GM21717 (cell line): Measurements from ENCODE around the gene OR7C1.
"Not testable (repeated sequence)": the region's sequence is repeated elsewhere in the genome, so short reads cannot be mapped to it uniquely, and the experiment has no call there.

Experiments used
- ATAC-seq: cut with Tn5 transposase; IDR thresholded peaks from one replicate; pipeline ENCODE4 v1.9.1; 2021; ENCODE audit warnings: mild to moderate bottlenecking, moderate library complexity; ENCODE audit not compliant: unreplicated experiment

Gene OR7C1

DNA sequence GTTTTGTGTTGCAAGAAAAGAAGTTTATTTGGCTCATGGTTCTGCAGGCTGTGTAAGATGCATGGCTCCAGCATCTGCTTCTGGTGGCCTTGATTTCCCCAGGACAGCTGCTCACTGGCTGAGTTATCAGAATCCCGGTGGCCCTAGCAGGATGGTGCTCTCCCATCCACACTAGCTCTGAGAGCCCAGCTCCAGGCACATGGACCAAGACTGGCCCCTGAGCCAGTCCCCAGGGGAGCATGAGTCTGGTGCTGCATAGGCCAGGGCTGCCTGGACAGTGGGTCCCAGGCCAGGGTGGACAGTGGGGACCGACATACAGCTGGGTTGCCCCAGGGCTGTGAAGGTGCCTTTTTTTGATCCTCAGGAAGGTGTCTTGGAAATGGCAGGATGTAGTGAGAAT is 67.0 kb downstream of the OR7C1 start:
- no peak for ATAC-seq

DNA sequence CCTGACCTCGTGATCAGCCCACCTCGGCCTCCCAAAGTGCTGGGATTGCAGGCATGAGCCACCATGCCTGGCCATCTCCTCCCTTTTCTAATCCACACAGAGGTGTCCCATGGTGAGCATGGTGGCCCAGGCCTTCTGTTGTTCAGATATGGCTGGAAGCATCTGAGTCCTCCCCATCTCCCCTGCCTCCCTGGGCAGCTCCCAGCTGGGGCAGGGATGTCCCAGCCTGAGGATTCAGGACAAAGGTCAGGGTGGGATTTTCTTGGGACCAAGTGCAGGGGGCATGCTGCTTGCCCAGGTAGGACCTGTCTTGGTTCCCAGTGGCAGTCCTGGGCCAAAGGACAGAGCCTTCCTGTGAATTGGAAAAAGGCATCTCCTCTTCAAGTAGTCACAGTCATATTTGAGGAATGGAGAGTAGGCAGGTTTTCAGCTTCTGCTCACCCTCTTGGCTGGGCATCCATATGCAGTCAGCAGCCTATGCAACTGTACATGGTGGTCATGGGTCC is 67.5 kb downstream of the OR7C1 start:
- no peak for ATAC-seq

GRCh38 chr19:14765841-14766240 is 69.1 kb downstream of the OR7C1 start:
- ATAC-seq, result not testable (repeated sequence)

DNA sequence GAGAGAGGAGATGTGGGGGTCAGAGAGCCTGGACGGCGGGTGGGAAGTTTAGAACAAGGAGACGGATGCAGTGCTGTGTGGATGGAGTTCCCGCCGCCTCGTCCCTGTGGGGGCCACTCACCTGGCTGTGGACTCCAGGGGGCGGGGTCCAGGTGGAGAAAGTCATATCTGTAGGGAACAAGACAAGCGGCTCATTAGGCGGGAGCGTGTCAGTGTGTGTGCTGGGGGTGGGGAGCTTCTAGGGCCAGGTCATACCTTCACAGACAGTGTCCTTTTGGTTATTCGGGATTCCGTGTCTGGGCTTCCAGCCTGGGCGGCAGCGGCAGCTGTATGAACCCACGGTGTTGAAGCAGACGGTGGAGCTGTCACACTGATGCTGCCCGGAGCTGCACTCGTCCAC is 69.6 kb downstream of the OR7C1 start:
- not testable (repeated sequence) for ATAC-seq

GRCh38 chr19:14764401-14764800 is 70.6 kb downstream of the OR7C1 start:
- ATAC-seq, result no peak

- no peak for ATAC-seq
Observed at GRCh38 chr19:14763497-14764145, 71.4 kb downstream of the OR7C1 start.

DNA sequence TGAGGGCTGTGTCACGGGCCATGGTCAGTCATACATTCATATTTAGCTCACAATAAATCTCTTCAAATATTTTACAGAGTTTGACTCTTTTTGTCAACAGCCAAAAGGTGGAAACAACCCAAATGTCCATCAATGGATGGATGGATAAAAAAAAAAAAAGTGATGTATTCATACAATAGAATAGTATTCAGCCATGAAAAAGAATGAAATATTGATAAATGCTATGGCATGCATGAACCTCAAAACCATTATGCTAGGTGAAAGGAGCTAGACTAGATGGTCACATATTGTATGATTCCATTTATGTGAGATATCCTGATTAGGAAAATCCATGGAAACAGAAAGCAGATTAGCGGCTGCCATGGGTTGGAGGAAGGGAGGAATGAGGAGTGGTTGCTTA is 72.9 kb downstream of the OR7C1 start:
- ATAC-seq, result no peak

DNA sequence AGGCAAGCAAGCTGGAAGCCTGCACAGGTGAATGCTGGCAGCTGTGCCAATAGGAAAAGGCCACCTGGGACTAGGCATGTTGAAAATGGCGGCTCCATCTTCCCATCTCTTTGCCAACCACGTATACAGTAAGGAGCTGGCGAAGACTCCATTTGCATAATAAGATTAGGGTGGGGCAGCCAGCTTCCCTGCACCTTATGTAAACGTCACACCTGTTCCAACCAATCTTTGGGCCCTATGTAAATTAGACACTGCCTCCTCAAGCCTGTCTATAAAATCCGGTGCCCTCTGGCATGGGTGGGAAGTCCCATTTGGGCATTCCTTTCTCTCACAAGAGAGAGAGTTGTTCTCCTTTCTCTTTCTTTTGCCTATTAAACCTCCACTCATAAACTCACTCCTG is 73.4 kb downstream of the OR7C1 start:
- no peak for ATAC-seq

DNA sequence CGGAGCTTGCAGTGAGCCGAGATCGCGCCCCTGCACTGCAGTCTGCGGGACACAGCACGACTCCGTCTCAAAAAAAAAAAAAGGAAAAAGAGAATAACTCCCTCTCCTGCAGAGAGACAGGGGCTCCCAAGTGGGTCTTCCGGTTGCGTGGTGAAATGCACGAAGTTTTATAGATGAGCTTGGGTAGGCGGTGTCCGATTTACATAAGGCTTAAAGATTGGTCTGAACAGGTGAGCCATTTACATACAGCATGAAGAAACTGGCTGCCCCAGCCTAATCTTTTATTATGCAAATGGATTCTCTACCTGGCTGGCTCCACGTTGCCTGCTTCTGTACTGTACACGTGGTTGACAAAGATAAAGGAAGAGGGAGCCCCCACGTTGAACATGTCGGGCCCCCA is 76.2 kb downstream of the OR7C1 start:
- ATAC-seq, result no peak

DNA sequence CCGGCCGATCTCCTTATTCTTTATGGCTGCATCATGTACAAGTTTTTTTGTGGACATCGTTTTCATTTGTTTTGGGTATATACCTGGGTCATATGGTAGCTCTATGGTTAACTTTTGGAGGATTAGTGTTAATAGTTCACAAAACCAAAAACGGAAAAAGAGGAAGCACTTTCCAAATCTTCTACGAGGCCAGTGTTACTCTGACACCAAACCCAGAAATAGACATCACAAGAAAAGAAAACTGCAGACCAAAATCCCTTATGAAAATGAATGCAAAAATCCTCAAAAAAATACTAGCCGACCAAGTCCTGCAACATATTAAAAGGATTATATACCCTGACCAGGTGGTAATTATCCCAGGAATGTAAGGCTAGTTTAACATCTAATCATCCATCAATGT is 86.4 kb downstream of the OR7C1 start:
- ATAC-seq, result no peak
